Cardiac muscle cell (in vitro differentiated cells and primary cell): ENCODE measurements around the gene HK1. TPM values are rescaled to one million over a fixed set of nuclear protein-coding genes. Genes with fewer than 3 reads are reported as not detected.

Experiments
- DNase-seq, 2 donors: peaks; one replicate each; pipeline versions ENCODE4 v3.0.0 to v3.0.0-alpha.2; 2010 to 2017; ENCODE audit warnings: low read depth in 1 of 2, low spot score in 1 of 2
- H3K27ac ChIP-seq: fragments of 200-600 bp; sonication (generic); 2 replicates; pipeline ENCODE4 v1.5.1; 2016
- H3K27me3 ChIP-seq: fragments of 200-600 bp; sonication (generic); 2 replicates; pipeline ENCODE4 v1.6.0; 2016; ENCODE audit warnings: control low read depth
- H3K36me3 ChIP-seq: fragments of 200-600 bp; sonication (generic); 2 replicates; pipeline ENCODE4 v1.5.1; 2016; ENCODE audit warnings: control low read depth
- H3K4me1 ChIP-seq: fragments of 200-600 bp; sonication (generic); 2 replicates; pipeline ENCODE4 v1.8.1; 2017; ENCODE audit warnings: low read depth, mild to moderate bottlenecking, mixed run types
- H3K4me3 ChIP-seq: fragments of 200-600 bp; sonication (generic); 2 replicates; pipeline ENCODE4 v1.5.1; 2016; ENCODE audit warnings: mild to moderate bottlenecking
- H3K9me3 ChIP-seq: fragments of 200-600 bp; sonication (generic); 2 replicates; pipeline ENCODE4 v1.5.1; 2017; ENCODE audit warnings: low read depth, mild to moderate bottlenecking, control low read depth
- polyA plus RNA-seq: library from polyadenylated mRNA; unstranded; fragments of >200 nt; fragmentation: Nextera tagmentation; extraction: Ambion mirVana; gene quantifications from 2 replicates; pipeline ENCODE4 v1.2.1, GENCODE V29; 2016
- total RNA-seq: library from RNA; depleted of rRNA; stranded (reverse); fragments of >200 nt; gene quantifications from 2 replicates; pipeline ENCODE4 v1.2.3, GENCODE V29; 2016
- TF ChIP-seq, protein P1 (sequence below): IDR thresholded peaks from 2 replicates; pipeline ENCODE4 v1.5.1; 2012; ENCODE audit warnings: low read depth, mild to moderate bottlenecking, low read length

HK1 gene
- total and polyA plus RNA-seq, 2 experiments from 2014 or later, result 324 to 347 TPM

DNA sequence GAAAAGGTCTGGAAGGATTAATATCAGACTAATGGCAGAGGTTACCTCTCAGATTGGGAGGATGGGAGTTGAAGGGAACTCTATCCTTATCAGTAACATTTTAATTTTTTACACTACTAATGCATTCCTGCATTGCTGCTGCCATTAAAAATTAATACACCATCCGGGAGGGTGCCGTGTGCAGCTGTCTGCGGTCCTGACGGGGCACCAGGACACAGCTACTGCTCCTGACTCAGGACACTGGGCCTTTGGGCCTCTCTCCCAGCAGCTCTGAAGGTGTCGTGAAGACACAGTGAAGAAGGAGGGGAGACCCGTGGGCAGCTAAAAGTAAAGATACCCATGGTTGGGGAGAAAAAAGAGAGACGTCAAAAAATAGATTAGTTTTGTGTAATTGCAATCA is 23.4 kb upstream of the HK1 start:
- TF ChIP-seq, protein P1, sequence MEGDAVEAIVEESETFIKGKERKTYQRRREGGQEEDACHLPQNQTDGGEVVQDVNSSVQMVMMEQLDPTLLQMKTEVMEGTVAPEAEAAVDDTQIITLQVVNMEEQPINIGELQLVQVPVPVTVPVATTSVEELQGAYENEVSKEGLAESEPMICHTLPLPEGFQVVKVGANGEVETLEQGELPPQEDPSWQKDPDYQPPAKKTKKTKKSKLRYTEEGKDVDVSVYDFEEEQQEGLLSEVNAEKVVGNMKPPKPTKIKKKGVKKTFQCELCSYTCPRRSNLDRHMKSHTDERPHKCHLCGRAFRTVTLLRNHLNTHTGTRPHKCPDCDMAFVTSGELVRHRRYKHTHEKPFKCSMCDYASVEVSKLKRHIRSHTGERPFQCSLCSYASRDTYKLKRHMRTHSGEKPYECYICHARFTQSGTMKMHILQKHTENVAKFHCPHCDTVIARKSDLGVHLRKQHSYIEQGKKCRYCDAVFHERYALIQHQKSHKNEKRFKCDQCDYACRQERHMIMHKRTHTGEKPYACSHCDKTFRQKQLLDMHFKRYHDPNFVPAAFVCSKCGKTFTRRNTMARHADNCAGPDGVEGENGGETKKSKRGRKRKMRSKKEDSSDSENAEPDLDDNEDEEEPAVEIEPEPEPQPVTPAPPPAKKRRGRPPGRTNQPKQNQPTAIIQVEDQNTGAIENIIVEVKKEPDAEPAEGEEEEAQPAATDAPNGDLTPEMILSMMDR, result no peak
- no peak for DNase-seq
- no peak overlapping the region for H3K4me3 ChIP-seq
- no peaks in the 10 kb centered on the region for H3K36me3 ChIP-seq
- H3K27ac ChIP-seq, result no peak overlapping the region
- no peaks in the 10 kb centered on the region for H3K4me1 ChIP-seq
- no peaks in the 10 kb centered on the region for H3K27me3 ChIP-seq
- no peaks in the 10 kb centered on the region for H3K9me3 ChIP-seq

DNA sequence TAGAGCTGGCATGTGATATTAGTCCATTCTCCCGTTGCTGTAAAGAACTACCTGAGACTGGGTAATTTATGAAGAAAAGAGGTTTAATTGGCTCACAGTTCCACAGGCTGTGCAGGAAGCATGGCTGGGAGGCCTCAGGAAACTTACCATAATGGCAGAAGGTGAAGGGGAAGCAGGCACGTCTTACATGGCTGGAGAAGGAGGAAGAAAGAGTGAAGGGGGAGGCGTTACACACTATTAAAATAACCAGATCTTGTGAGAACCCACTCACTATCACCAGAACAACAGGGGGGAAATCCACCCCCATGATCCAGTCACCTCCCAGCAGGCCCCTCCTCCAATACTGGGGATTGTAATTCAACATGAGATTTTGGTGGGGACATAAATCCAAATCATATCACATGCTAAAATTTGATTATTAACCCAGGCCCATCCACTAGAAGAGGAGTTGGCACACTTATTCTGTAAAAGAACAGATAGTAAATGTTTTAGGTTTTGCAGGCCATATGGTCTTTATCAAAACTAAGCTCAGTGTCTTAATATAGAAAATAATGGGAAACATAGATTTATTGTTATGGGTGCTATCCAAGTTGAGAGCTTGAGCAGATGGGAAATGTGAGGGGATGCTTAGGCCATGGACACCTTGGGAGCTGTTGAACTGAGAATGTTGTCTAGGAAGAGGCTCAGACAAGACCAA is 18.6 kb upstream of the HK1 start:
- no peaks in the 10 kb centered on the region for H3K27me3 ChIP-seq
- no peaks in the 10 kb centered on the region for H3K9me3 ChIP-seq
- no peak for DNase-seq
- H3K4me3 ChIP-seq, result no peak overlapping the region
- H3K4me1 ChIP-seq, result no peaks in the 10 kb centered on the region
- TF ChIP-seq, protein P1, result no peak
- no peak overlapping the region for H3K27ac ChIP-seq
- no peaks in the 10 kb centered on the region for H3K36me3 ChIP-seq

- DNase-seq, result no peak
These were observed 17.1 kb upstream of the HK1 start for GRCh38 chr10:69261184-69261583.

GRCh38 chr10:69262292-69262751 is 16.0 kb upstream of the HK1 start:
- no peaks in the 10 kb centered on the region for H3K9me3 ChIP-seq
- H3K27me3 ChIP-seq, result no peaks in the 10 kb centered on the region
- no peaks in the 10 kb centered on the region for H3K36me3 ChIP-seq
- H3K27ac ChIP-seq, result no peak overlapping the region
- no peak for DNase-seq
- TF ChIP-seq, protein P1, result no peak
- H3K4me3 ChIP-seq, result no peak overlapping the region
- H3K4me1 ChIP-seq, result no peaks in the 10 kb centered on the region

More at GRCh38 chr10:69261184-69261583, 17.1 kb upstream of the HK1 start:
- TF ChIP-seq, protein P1, result no peak
- Histone ChIP-seq H3K27me3 (no peaks in the 10 kb centered on the region), H3K4me3 (no peak overlapping the region), H3K9me3 (no peaks in the 10 kb centered on the region), H3K27ac (no peak overlapping the region), H3K4me1 (no peaks in the 10 kb centered on the region), H3K36me3 (no peaks in the 10 kb centered on the region)

DNA sequence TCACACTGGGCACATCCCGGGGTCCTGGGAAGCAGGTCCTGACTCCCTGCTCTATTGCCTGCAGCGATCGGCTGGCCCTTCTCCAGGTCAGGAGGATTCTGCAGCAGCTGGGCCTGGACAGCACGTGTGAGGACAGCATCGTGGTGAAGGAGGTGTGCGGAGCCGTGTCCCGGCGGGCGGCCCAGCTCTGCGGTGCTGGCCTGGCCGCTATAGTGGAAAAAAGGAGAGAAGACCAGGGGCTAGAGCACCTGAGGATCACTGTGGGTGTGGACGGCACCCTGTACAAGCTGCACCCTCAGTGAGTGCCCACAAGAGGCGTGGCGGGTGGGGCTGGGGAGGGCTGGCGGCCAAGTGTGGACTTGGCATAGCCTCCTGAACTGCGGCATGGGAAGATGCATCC is 12.8 kb upstream of the HK1 start:
- no peak overlapping the region for H3K4me3 ChIP-seq
- TF ChIP-seq, protein P1, result no peak
- no peak overlapping the region for H3K27ac ChIP-seq
- H3K27me3 ChIP-seq, result no peaks in the 10 kb centered on the region
- no peaks in the 10 kb centered on the region for H3K4me1 ChIP-seq
- DNase-seq, result no peak
- no peaks in the 10 kb centered on the region for H3K36me3 ChIP-seq
- no peaks in the 10 kb centered on the region for H3K9me3 ChIP-seq
